SJSA1 (cell line): ENCODE measurements around the gene SCG2. TPM values are rescaled to one million over a fixed set of nuclear protein-coding genes. Genes with fewer than 3 reads are reported as not detected.
A peak's percentile ranks its signal among the peaks of the same experiment; 100 is the strongest.

Source experiments
- DNase-seq, 2 experiments: peaks; one replicate each; pipeline ENCODE4 v3.0.0-alpha.2; 2015 to 2020; ENCODE audit warnings: low spot score in 2 of 2, low read depth in 1 of 2
- H3K27ac ChIP-seq: fragments of 250-450 bp; sonication (Bioruptor Pico); 2 replicates; pipeline ENCODE4 v1.5.1; 2020; ENCODE audit warnings: mild to moderate bottlenecking, moderate library complexity
- H3K27me3 ChIP-seq: fragments of 250-450 bp; sonication (Bioruptor Pico); replicated peaks from 2 replicates; pipeline ENCODE4 v1.5.1; 2020; ENCODE audit warnings: mild to moderate bottlenecking, moderate library complexity
- H3K36me3 ChIP-seq: fragments of 250-450 bp; sonication (Bioruptor Pico); 2 replicates; pipeline ENCODE4 v1.5.1; 2020; ENCODE audit warnings: mild to moderate bottlenecking
- H3K4me1 ChIP-seq: fragments of 250-450 bp; sonication (Bioruptor Pico); replicated peaks from 2 replicates; pipeline ENCODE4 v1.6.1; 2021; ENCODE audit warnings: mild to moderate bottlenecking
- H3K4me3 ChIP-seq: fragments of 250-450 bp; sonication (Bioruptor Pico); 2 replicates; pipeline ENCODE4 v1.5.1; 2020; ENCODE audit warnings: mild to moderate bottlenecking
- H3K9me3 ChIP-seq: fragments of 250-450 bp; sonication (Bioruptor Pico); replicated peaks from 2 replicates; pipeline ENCODE4 v1.5.1; 2020; ENCODE audit warnings: mild to moderate bottlenecking
- total RNA-seq: library from RNA; depleted of rRNA; stranded (reverse); fragments of >200 nt; shearing (Covaris generic); gene quantifications from 2 replicates; pipeline ENCODE4 v1.2.3, GENCODE V29; 2014

SCG2 gene
- total RNA-seq, 1 experiment from 2014 or later, result 5.0 TPM

GRCh38 chr2:223582001-223582400, 20.2 kb downstream of the SCG2 start:
- H3K27me3 ChIP-seq, result no peaks in the 10 kb centered on the region
- no peak for DNase-seq
- no peak overlapping the region for H3K27ac ChIP-seq
- H3K4me1 ChIP-seq, result peaks cover 29% of the 10 kb centered on the region
- H3K9me3 ChIP-seq, result no peaks in the 10 kb centered on the region
- H3K4me3 ChIP-seq, result no peak overlapping the region
- H3K36me3 ChIP-seq, result no peaks in the 10 kb centered on the region

- no peaks in the 10 kb centered on the region for H3K27me3 ChIP-seq
- H3K4me1 ChIP-seq, result peaks cover 25% of the 10 kb centered on the region
- H3K4me3 ChIP-seq, result peak overlapping the region; percentile 1; the same call in 1 of the 2 replicates
- H3K9me3 ChIP-seq, result no peaks in the 10 kb centered on the region
- H3K27ac ChIP-seq, result peak overlapping the region; percentile 15; the same call in 1 of the 2 replicates
- peak in 1 of 2 experiments; percentile 33 for DNase-seq
- no peaks in the 10 kb centered on the region for H3K36me3 ChIP-seq
These were observed 21.2 kb downstream of the SCG2 start for GRCh38 chr2:223580951-223581350.

GRCh38 chr2:223578846-223579245, 23.3 kb downstream of the SCG2 start:
- H3K4me1 ChIP-seq, result peaks cover 23% of the 10 kb centered on the region
- DNase-seq, result no peak
- no peaks in the 10 kb centered on the region for H3K36me3 ChIP-seq
- H3K27me3 ChIP-seq, result no peaks in the 10 kb centered on the region
- no peaks in the 10 kb centered on the region for H3K9me3 ChIP-seq
- no peak overlapping the region for H3K27ac ChIP-seq
- H3K4me3 ChIP-seq, result no peak overlapping the region

GRCh38 chr2:223576873-223577272, 25.3 kb downstream of the SCG2 start:
- H3K4me1 ChIP-seq, result peaks cover 23% of the 10 kb centered on the region
- no peak overlapping the region for H3K4me3 ChIP-seq
- H3K9me3 ChIP-seq, result no peaks in the 10 kb centered on the region
- peak; percentile 68 to 77 for DNase-seq
- H3K27ac ChIP-seq, result peak overlapping the region; percentile 66
- H3K36me3 ChIP-seq, result no peaks in the 10 kb centered on the region
- H3K27me3 ChIP-seq, result no peaks in the 10 kb centered on the region

- Histone ChIP-seq H3K36me3 (no peaks in the 10 kb centered on the region), H3K27me3 (no peaks in the 10 kb centered on the region), H3K4me3 (no peak overlapping the region), H3K27ac (no peak overlapping the region), H3K9me3 (no peaks in the 10 kb centered on the region), H3K4me1 (peaks cover 10% of the 10 kb centered on the region)
- DNase-seq, result no peak
These were observed 31.4 kb downstream of the SCG2 start for GRCh38 chr2:223570784-223571183.

GRCh38 chr2:223566396-223566795, 35.8 kb downstream of the SCG2 start:
- Histone ChIP-seq H3K4me1 (peaks cover 21% of the 10 kb centered on the region), H3K36me3 (no peaks in the 10 kb centered on the region), H3K9me3 (no peaks in the 10 kb centered on the region), H3K27me3 (no peaks in the 10 kb centered on the region), H3K4me3 (no peak overlapping the region), H3K27ac (peak overlapping the region; percentile 12; the same call in 1 of the 2 replicates)
- DNase-seq, result peak in 1 of 2 experiments; percentile 50

GRCh38 chr2:223563462-223563861, 38.7 kb downstream of the SCG2 start:
- H3K27ac ChIP-seq, result no peak overlapping the region
- H3K4me1 ChIP-seq, result peaks cover 26% of the 10 kb centered on the region
- no peak overlapping the region for H3K4me3 ChIP-seq
- DNase-seq, result peak in 1 of 2 experiments; percentile 45
- H3K36me3 ChIP-seq, result no peaks in the 10 kb centered on the region
- no peaks in the 10 kb centered on the region for H3K9me3 ChIP-seq
- H3K27me3 ChIP-seq, result no peaks in the 10 kb centered on the region

GRCh38 chr2:223562078-223562477, 40.1 kb downstream of the SCG2 start:
- H3K27ac ChIP-seq, result no peak overlapping the region
- no peaks in the 10 kb centered on the region for H3K9me3 ChIP-seq
- no peak overlapping the region for H3K4me3 ChIP-seq
- H3K4me1 ChIP-seq, result peaks cover 26% of the 10 kb centered on the region
- no peaks in the 10 kb centered on the region for H3K36me3 ChIP-seq
- DNase-seq, result no peak
- no peaks in the 10 kb centered on the region for H3K27me3 ChIP-seq

- H3K9me3 ChIP-seq, result no peaks in the 10 kb centered on the region
- no peaks in the 10 kb centered on the region for H3K36me3 ChIP-seq
- H3K4me1 ChIP-seq, result peaks cover 17% of the 10 kb centered on the region
- no peak overlapping the region for H3K27ac ChIP-seq
- no peaks in the 10 kb centered on the region for H3K27me3 ChIP-seq
- DNase-seq, result no peak
- H3K4me3 ChIP-seq, result no peak overlapping the region
These were observed 41.3 kb downstream of the SCG2 start for GRCh38 chr2:223560749-223561435.

GRCh38 chr2:223558970-223559369, 43.2 kb downstream of the SCG2 start:
- Histone ChIP-seq H3K9me3 (no peaks in the 10 kb centered on the region), H3K27me3 (no peaks in the 10 kb centered on the region), H3K36me3 (no peaks in the 10 kb centered on the region), H3K27ac (no peak overlapping the region), H3K4me3 (no peak overlapping the region), H3K4me1 (peaks cover 14% of the 10 kb centered on the region)
- DNase-seq, result no peak

GRCh38 chr2:223554923-223555322, 47.2 kb downstream of the SCG2 start:
- Histone ChIP-seq H3K36me3 (no peaks in the 10 kb centered on the region), H3K27me3 (no peaks in the 10 kb centered on the region), H3K4me1 (peaks cover 2% of the 10 kb centered on the region), H3K27ac (no peak overlapping the region), H3K4me3 (no peak overlapping the region), H3K9me3 (no peaks in the 10 kb centered on the region)
- no peak for DNase-seq

- Histone ChIP-seq H3K27ac (no peak overlapping the region), H3K36me3 (no peaks in the 10 kb centered on the region), H3K9me3 (no peaks in the 10 kb centered on the region), H3K4me3 (no peak overlapping the region), H3K27me3 (no peaks in the 10 kb centered on the region), H3K4me1 (peaks cover 18% of the 10 kb centered on the region)
- peak; percentile 37 to 53 for DNase-seq
These were observed 52.9 kb downstream of the SCG2 start for GRCh38 chr2:223549215-223549614.

GRCh38 chr2:223548194-223548593, 54.0 kb downstream of the SCG2 start:
- no peaks in the 10 kb centered on the region for H3K9me3 ChIP-seq
- no peak overlapping the region for H3K4me3 ChIP-seq
- H3K36me3 ChIP-seq, result no peaks in the 10 kb centered on the region
- no peak overlapping the region for H3K27ac ChIP-seq
- no peak for DNase-seq
- H3K4me1 ChIP-seq, result peaks cover 18% of the 10 kb centered on the region
- H3K27me3 ChIP-seq, result no peaks in the 10 kb centered on the region
